ENCODE results near the gene SMIM35.

GRCh38 chr11:118078911-118079411, 7.8 kb downstream of the SMIM35 start:
- TF ChIP-seq CTCF (IDR thresholded peaks at IDR 0.05 in 4 of 5, conservative IDR thresholded peaks at IDR 0.05 in 1 of 5), result no peak
- TF ChIP-seq POLR2A (IDR thresholded peaks at IDR 0.05), result no peak

Measured in gastrocnemius medialis (tissue), 4 donors.